GM12878 (cell line): ENCODE measurements around the gene CDC14A. TPM values are rescaled to one million over a fixed set of nuclear protein-coding genes. Genes with fewer than 3 reads are reported as not detected.
"Not testable (repeated sequence)": the region's sequence is repeated elsewhere in the genome, so short reads cannot be mapped to it uniquely, and the experiment has no call there.

Source experiments
- ATAC-seq: fragments of 200-7000 bp; cut with Tn5 transposase; 3 replicates; pipeline ENCODE4 v1.9.1; 2020; ENCODE audit warnings: mild to moderate bottlenecking, moderate library complexity
- BruUV-seq: library from RNA; stranded (reverse); fragments of 400-500 nt; replicated peaks from 2 replicates; lab custom pipeline; 2021; lab: Mats Ljungman, UMichigan
- CTCF ChIA-PET: fragments of 300-600 bp; sonication (Branson Sonifier 250); formaldehyde crosslinking; extraction: SDS; loops from one replicate; lab custom pipeline; 2021; ENCODE audit warnings: inconsistent platforms; lab: Yijun Ruan, JAX
- POLR2A ChIA-PET: fragments of 350-600 bp; formaldehyde crosslinking; extraction: SDS; loops from one replicate; lab custom pipeline; 2021; ENCODE audit warnings: inconsistent platforms; lab: Charles Lee
- RAD21 ChIA-PET: fragments of 300-600 bp; sonication (Branson Sonifier 250); formaldehyde crosslinking; loops from one replicate; lab custom pipeline; 2023; ENCODE audit warnings: antibody characterized with exemption; ENCODE audit not compliant: unreplicated experiment; lab: Charles Lee
- SMC1A ChIA-PET: fragments of 300-600 bp; sonication (Branson Sonifier 250); formaldehyde crosslinking; loops from one replicate; lab custom pipeline; 2023; ENCODE audit not compliant: unreplicated experiment, uncharacterized antibody; lab: Charles Lee
- DNase-seq: peaks from one replicate; pipeline ENCODE4 v3.0.0-alpha.2; 2011; ENCODE audit warnings: low read depth, low spot score
- FAIRE-seq: peaks from 3 replicates; lab custom pipeline; 2011; peaks lifted over from hg19 to GRCh38; lab: Jason Lieb, UNC
- H2AFZ ChIP-seq: 2 replicates; pipeline ENCODE4 v1.6.0; 2011; ENCODE audit warnings: low read depth, low read length, control low read depth; ENCODE audit not compliant: control insufficient read depth
- H3K27ac ChIP-seq: 2 replicates; pipeline ENCODE4 v1.5.1; 2011; ENCODE audit warnings: control low read depth; ENCODE audit not compliant: control insufficient read depth, insufficient read depth
- H3K27me3 ChIP-seq, 2 experiments: replicated peaks in 1 of 2; 2 replicates each; pipeline versions ENCODE4 v1.6.0 to v1.6.1; 2011; ENCODE audit warnings: low read length in 1 of 2; ENCODE audit not compliant: control insufficient read depth in 2 of 2, insufficient read depth in 2 of 2
- H3K36me3 ChIP-seq, 2 experiments: 2 replicates each; pipeline ENCODE4 v1.5.1; 2011; ENCODE audit warnings: low read length in 1 of 2; ENCODE audit not compliant: control insufficient read depth in 2 of 2, insufficient read depth in 2 of 2
- H3K4me1 ChIP-seq: 2 replicates; pipeline ENCODE4 v1.6.1; 2011; ENCODE audit warnings: mild to moderate bottlenecking, low read length, moderate library complexity, mixed read lengths; ENCODE audit not compliant: control insufficient read depth, insufficient read depth
- H3K4me2 ChIP-seq: 2 replicates; pipeline ENCODE4 v1.6.0; 2011; ENCODE audit warnings: control low read depth; ENCODE audit not compliant: control insufficient read depth, insufficient read depth
- H3K4me3 ChIP-seq: fragments of 200-600 bp; sonication (generic); 2 replicates; pipeline ENCODE4 v1.5.1; 2016
- H3K79me2 ChIP-seq: 2 replicates; pipeline ENCODE4 v1.6.0; 2011; ENCODE audit warnings: low read length; ENCODE audit not compliant: control insufficient read depth, insufficient read depth
- H3K9ac ChIP-seq: 2 replicates; pipeline ENCODE4 v1.8.0; 2011; ENCODE audit warnings: low read length, control low read depth, mixed read lengths; ENCODE audit not compliant: control insufficient read depth, insufficient read depth
- H3K9me3 ChIP-seq: replicated peaks from 3 replicates; pipeline ENCODE4 v1.5.1; 2011; ENCODE audit warnings: mild to moderate bottlenecking, low read length; ENCODE audit not compliant: control insufficient read depth, insufficient read depth
- H4K20me1 ChIP-seq: 2 replicates; pipeline ENCODE4 v1.6.0; 2011; ENCODE audit not compliant: control insufficient read depth, insufficient read depth
- BHLHE40 ChIP-seq, 2 experiments: fragments of 450-650 bp in 1 of 2; IDR thresholded peaks; 2 replicates each; pipeline ENCODE4 v1.6.1; 2011 to 2017; ENCODE audit warnings: low read depth in 2 of 2, borderline replicate concordance in 1 of 2, improper control_type of control experiment in 1 of 2, low read length in 1 of 2, mild to moderate bottlenecking in 1 of 2
- IRF3 ChIP-seq: fragments of 450-650 bp; IDR thresholded peaks from 2 replicates; pipeline ENCODE4 v1.6.1; 2014; ENCODE audit warnings: mild to moderate bottlenecking
- LARP7 ChIP-seq: fragments of 450-650 bp; IDR thresholded peaks from 2 replicates; pipeline ENCODE4 v1.6.1; 2017; ENCODE audit warnings: mild to moderate bottlenecking
- NR2C2 ChIP-seq: IDR thresholded peaks from 2 replicates; pipeline ENCODE4 v1.6.1; 2011; ENCODE audit warnings: borderline replicate concordance, low read depth; ENCODE audit not compliant: control insufficient read depth, insufficient read length
- ZNF24 ChIP-seq: fragments of 450-650 bp; IDR thresholded peaks from 2 replicates; pipeline ENCODE4 v1.6.1; 2017; ENCODE audit warnings: antibody characterized with exemption, mild to moderate bottlenecking
- ZNF384 ChIP-seq: IDR thresholded peaks from 2 replicates; pipeline ENCODE4 v1.6.1; 2012; ENCODE audit warnings: low read depth, mild to moderate bottlenecking, low read length, improper control_type of control experiment, borderline replicate concordance
- WGBS: methylation state at CpG from one replicate; pipeline ENCODE4 v1.1.6; 2016; ENCODE audit warnings: low lambda C conversion rate; ENCODE audit not compliant: insufficient replicate concordance, insufficient coverage; ENCODE audit errors: missing lambda C conversion rate; 5-methylcytosine and 5-hydroxymethylcytosine counted together
- in situ Hi-C: fragments of 300-500 bp; cut with MboI; formaldehyde crosslinking; loops from 9 replicates; pipeline ENCODE4 v1.14.3; 2018; ENCODE audit warnings: mixed read lengths
- intact Hi-C: fragments of 100-400 bp; cut with micrococcal nuclease; formaldehyde crosslinking; loops from one replicate; pipeline ENCODE4 v1.14.2; 2022; ENCODE audit not compliant: unreplicated experiment
- polyA plus RNA-seq, 11 experiments: library from polyadenylated mRNA; depleted of rRNA in 4 of 11; unstranded in 6 of 11; stranded (reverse) in 5 of 11; fragments of >200 nt; fragmentation: Nextera tagmentation in 4 of 11; fragmentation: Illumina TruSeq in 1 of 11; extraction: Ambion mirVana in 4 of 11; extraction: Trizol in 1 of 11; gene quantifications; 1 replicate in 1 of 11; 2 replicates in 10 of 11; pipeline versions ENCODE4 v1.2.1 to v1.2.3, GENCODE V29; 2011 to 2016; ENCODE audit warnings: inconsistent platforms in 2 of 11, missing spikeins in 2 of 11, low read depth in 1 of 11
- total RNA-seq, 4 experiments: library from RNA; depleted of rRNA in 3 of 4; stranded (reverse); fragments of >200 nt in 3 of 4; fragmentation: Illumina TruSeq in 1 of 4; extraction: Trizol in 1 of 4; gene quantifications; 2 replicates each; pipeline versions ENCODE4 v1.2.1 to v1.2.3, GENCODE V29; 2013 to 2021
- TF ChIP-seq, protein P1 (sequence below): IDR thresholded peaks from 2 replicates; pipeline ENCODE4 v1.6.1; 2011; ENCODE audit warnings: low read depth, mild to moderate bottlenecking, low read length, moderate library complexity, borderline replicate concordance; ENCODE audit errors: extremely low read depth

The CDC14A gene
- total and polyA plus RNA-seq, 10 of the 15 experiments (the other 5 are each of a cell fraction or from before 2014, with no cell fraction given): 1.5 to 7.1 (median 5.5) TPM

DNA sequence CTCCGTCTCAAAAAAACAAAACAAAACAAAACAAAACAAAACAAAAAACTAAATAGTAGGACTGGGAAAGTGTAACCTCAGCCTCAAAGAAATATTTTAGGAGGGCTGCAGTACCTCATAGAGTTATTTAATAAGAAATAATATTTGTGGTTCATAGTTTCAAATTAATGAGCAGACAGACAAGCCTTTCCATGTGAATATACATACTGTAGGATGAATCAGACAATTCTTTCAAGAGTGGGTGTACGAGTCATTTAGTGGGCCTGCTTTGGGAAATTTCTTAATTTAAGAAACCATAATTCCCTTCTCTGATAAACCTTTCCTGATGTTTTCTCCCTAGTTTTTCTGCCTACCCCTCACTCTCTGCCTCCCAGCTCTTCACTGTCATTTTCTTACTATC is 52.5 kb downstream of the CDC14A start:
- no peak overlapping the region for H3K9ac ChIP-seq
- RAD21 ChIA-PET: no interaction called here
- H3K4me1 ChIP-seq: no peaks in the 10 kb centered on the region
- H2AFZ ChIP-seq: no peak overlapping the region
- no peak overlapping the region for H3K4me2 ChIP-seq
- intact Hi-C loops: no loop called here
- SMC1A ChIA-PET: interaction anchor here (0.9 to 1.2 kb wide), 2 partner anchors 10 to 18 kb away, joined by 4 read pairs; no protein-coding TSS in a partner anchor
- TF ChIP-seq, protein P1, sequence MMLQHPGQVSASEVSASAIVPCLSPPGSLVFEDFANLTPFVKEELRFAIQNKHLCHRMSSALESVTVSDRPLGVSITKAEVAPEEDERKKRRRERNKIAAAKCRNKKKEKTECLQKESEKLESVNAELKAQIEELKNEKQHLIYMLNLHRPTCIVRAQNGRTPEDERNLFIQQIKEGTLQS: no peak
- TF ChIP-seq ZNF384: no peak
- no peak for TF ChIP-seq NR2C2
- no peak for TF ChIP-seq ZNF24
- no peak for TF ChIP-seq LARP7
- no peak for TF ChIP-seq IRF3
- TF ChIP-seq BHLHE40 (IDR thresholded peaks at IDR 0.05; ENCODE audit: borderline replicate concordance in 1 of 2, low read depth in 2 of 2, low read length in 1 of 2): no peak
- DNase-seq (no peak), FAIRE-seq (no peak), ATAC-seq (no peak)
- in situ Hi-C loops: no loop called here
- no peaks in the 10 kb centered on the region; the same call in 2 of the 3 replicates for H3K9me3 ChIP-seq
- H3K79me2 ChIP-seq: no peaks in the 10 kb centered on the region
- no peaks in the 10 kb centered on the region for H3K36me3 ChIP-seq
- H4K20me1 ChIP-seq: no peaks in the 10 kb centered on the region
- CTCF ChIA-PET: interaction anchor here (1.0 kb wide), 1 partner anchor 8 kb away, joined by 7 read pairs; no protein-coding TSS in a partner anchor
- no peaks in the 10 kb centered on the region for H3K27me3 ChIP-seq
- no peak overlapping the region for H3K27ac ChIP-seq
- POLR2A ChIA-PET: no interaction called here
- BruUV-seq: no TSS peak
- 100% methylated on average over 2 of the region's 2 CpGs for WGBS
- H3K4me3 ChIP-seq: no peak overlapping the region

- H3K4me2 ChIP-seq, DNase-seq, intact Hi-C loops, H3K27ac ChIP-seq, RAD21 ChIA-PET, H3K79me2 ChIP-seq, H3K27me3 ChIP-seq, BruUV-seq, H3K36me3 ChIP-seq, FAIRE-seq, H3K9me3 ChIP-seq, H2AFZ ChIP-seq, POLR2A ChIA-PET, ATAC-seq, H3K4me1 ChIP-seq, in situ Hi-C loops, H3K9ac ChIP-seq, H4K20me1 ChIP-seq, H3K4me3 ChIP-seq: not testable (repeated sequence)
- WGBS: 79% methylated on average over 5 of the region's 5 CpGs
- CTCF ChIA-PET: interaction anchor here (0.7 kb wide), 1 partner anchor 57 kb away, joined by 3 read pairs; no protein-coding TSS in a partner anchor
- SMC1A ChIA-PET: interaction anchor here (0.6 to 1.5 kb wide), 7 partner anchors 11 to 59 kb away, joined by 3 to 4 read pairs (median 3); no protein-coding TSS in a partner anchor
Measured at GRCh38 chr1:100405902-100406301, 53.6 kb downstream of the CDC14A start.

- CTCF ChIA-PET: interaction anchor here (0.6 to 0.8 kb wide), 2 partner anchors 16 to 17 kb away, joined by 3 read pairs; no protein-coding TSS in a partner anchor
- not testable (repeated sequence) for H3K4me1 ChIP-seq
- POLR2A ChIA-PET: interaction anchor here (0.6 kb wide), 1 partner anchor 18 kb away, joined by 4 read pairs; no protein-coding TSS in a partner anchor
Measured at GRCh38 chr1:100407390-100407789, 55.1 kb downstream of the CDC14A start.

More at GRCh38 chr1:100407390-100407789, 55.1 kb downstream of the CDC14A start:
- H3K4me2 ChIP-seq, BruUV-seq, ATAC-seq, H3K36me3 ChIP-seq, in situ Hi-C loops, RAD21 ChIA-PET, H3K27me3 ChIP-seq, H4K20me1 ChIP-seq, intact Hi-C loops, DNase-seq, H3K4me3 ChIP-seq, FAIRE-seq, H2AFZ ChIP-seq, H3K9me3 ChIP-seq, H3K9ac ChIP-seq, H3K27ac ChIP-seq, H3K79me2 ChIP-seq: not testable (repeated sequence)
- SMC1A ChIA-PET: interaction anchor here (1.4 kb wide), 1 partner anchor 10 kb away, joined by 5 read pairs; no protein-coding TSS in a partner anchor
- 100% methylated on average over 3 of the region's 3 CpGs for WGBS
